ENCODE measurements around the gene KCNAB1.
"Not testable (repeated sequence)": the region's sequence is repeated elsewhere in the genome, so short reads cannot be mapped to it uniquely, and the experiment has no call there.

KCNAB1 gene

GRCh38 chr3:156120528-156121251 lies at the start of gene KCNAB1:
Gene KCNAB1, plus strand, starts transcription at chr3:156120578.
- DNase-seq: no peak

- no peak for DNase-seq
These were observed 49.3 kb upstream of the KCNAB1 start for GRCh38 chr3:156071031-156071430.

- not testable (repeated sequence) for DNase-seq
These were observed 47.3 kb upstream of the KCNAB1 start for GRCh38 chr3:156072950-156073657.

GRCh38 chr3:156090126-156090525 lies 30.3 kb upstream of the KCNAB1 start:
- no peak for DNase-seq

- DNase-seq: no peak
These were observed 26.4 kb upstream of the KCNAB1 start for GRCh38 chr3:156093964-156094363.

GRCh38 chr3:156094391-156094790 lies 26.0 kb upstream of the KCNAB1 start:
- DNase-seq: no peak

- not testable (repeated sequence) for DNase-seq
These were observed 24.7 kb upstream of the KCNAB1 start for GRCh38 chr3:156095652-156096051.

GRCh38 chr3:156098437-156099035 lies 21.8 kb upstream of the KCNAB1 start:
- no peak for DNase-seq

GRCh38 chr3:156099348-156099747 lies 21.0 kb upstream of the KCNAB1 start:
- DNase-seq: not testable (repeated sequence)

- not testable (repeated sequence) for DNase-seq
These were observed 20.4 kb upstream of the KCNAB1 start for GRCh38 chr3:156099984-156100383.

- no peak for DNase-seq
These were observed 18.0 kb upstream of the KCNAB1 start for GRCh38 chr3:156102267-156102931.

- DNase-seq: no peak
These were observed 13.5 kb upstream of the KCNAB1 start for GRCh38 chr3:156106721-156107373.

- no peak for DNase-seq
These were observed 12.9 kb upstream of the KCNAB1 start for GRCh38 chr3:156107504-156107903.

GRCh38 chr3:156108616-156109015 lies 11.8 kb upstream of the KCNAB1 start:
- no peak for DNase-seq

GRCh38 chr3:156109989-156110388 lies 10.4 kb upstream of the KCNAB1 start:
- no peak for DNase-seq

- DNase-seq: no peak
These were observed 6.1 kb downstream of the KCNAB1 start for GRCh38 chr3:156126467-156126866.

GRCh38 chr3:156131241-156131640 lies 10.9 kb downstream of the KCNAB1 start:
- no peak for DNase-seq

GRCh38 chr3:156131799-156132198 lies 11.4 kb downstream of the KCNAB1 start:
- no peak for DNase-seq

- DNase-seq: no peak
These were observed 11.9 kb downstream of the KCNAB1 start for GRCh38 chr3:156132313-156132712.

GRCh38 chr3:156133076-156133475 lies 12.7 kb downstream of the KCNAB1 start:
- no peak for DNase-seq

- DNase-seq: peak; percentile 11
These were observed 15.7 kb downstream of the KCNAB1 start for GRCh38 chr3:156135921-156136638.

- DNase-seq: not testable (repeated sequence)
These were observed 17.0 kb downstream of the KCNAB1 start for GRCh38 chr3:156137397-156137796.
